ENCODE results near the gene ZNF837.

Gene ZNF837

DNA sequence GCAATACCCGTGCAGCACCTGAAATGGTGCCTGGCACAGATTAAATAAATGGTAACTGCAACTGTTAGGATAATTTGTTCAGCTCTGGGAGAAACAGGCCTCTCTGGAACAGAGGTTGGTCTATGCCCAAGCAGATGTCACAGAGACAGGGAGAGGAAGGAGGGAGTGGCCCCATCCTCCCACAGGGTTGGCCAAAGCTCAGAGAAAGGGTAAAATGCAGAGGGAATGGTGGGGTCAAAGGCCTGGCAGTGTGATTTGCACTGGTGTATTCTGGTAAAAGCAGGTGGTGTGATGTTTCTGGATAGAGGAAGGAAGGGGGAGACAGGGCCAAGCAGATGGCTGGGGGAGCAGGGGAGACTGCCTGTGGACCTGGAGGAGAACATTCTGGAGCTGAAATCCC lies 44.6 kb downstream of the ZNF837 start:
- TF ChIP-seq CSDC2 (CRISPR knock-in tag; IDR thresholded peaks at IDR 0.05) = no peak
- TF ChIP-seq, protein P1, sequence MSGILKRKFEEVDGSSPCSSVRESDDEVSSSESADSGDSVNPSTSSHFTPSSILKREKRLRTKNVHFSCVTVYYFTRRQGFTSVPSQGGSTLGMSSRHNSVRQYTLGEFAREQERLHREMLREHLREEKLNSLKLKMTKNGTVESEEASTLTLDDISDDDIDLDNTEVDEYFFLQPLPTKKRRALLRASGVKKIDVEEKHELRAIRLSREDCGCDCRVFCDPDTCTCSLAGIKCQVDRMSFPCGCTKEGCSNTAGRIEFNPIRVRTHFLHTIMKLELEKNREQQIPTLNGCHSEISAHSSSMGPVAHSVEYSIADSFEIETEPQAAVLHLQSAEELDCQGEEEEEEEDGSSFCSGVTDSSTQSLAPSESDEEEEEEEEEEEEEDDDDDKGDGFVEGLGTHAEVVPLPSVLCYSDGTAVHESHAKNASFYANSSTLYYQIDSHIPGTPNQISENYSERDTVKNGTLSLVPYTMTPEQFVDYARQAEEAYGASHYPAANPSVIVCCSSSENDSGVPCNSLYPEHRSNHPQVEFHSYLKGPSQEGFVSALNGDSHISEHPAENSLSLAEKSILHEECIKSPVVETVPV (CRISPR knock-in tag; IDR thresholded peaks at IDR 0.05) = no peak
- TF ChIP-seq ZNF70 (CRISPR knock-in tag; IDR thresholded peaks at IDR 0.05) = no peak
- ATAC-seq = no peak

DNA sequence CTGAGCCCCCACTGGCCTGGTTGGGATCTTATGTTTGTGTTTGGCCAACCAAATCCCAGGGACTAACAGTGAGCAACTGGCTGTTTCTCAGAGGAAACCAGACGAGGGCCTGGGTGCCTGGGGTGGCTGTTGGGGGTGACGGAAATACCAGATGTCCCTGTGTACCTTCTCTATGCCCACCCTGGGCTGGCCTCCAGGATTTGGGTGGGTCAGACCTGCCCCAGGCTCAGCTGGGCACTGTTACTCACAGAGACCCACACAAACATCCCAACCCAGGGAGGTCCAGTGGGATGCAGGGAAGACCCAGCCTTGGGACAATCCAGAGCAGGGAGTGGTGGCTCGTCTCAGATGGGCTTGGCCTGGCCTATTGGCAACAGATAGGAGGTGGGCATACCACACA lies 45.2 kb downstream of the ZNF837 start:
- ATAC-seq = no peak

DNA sequence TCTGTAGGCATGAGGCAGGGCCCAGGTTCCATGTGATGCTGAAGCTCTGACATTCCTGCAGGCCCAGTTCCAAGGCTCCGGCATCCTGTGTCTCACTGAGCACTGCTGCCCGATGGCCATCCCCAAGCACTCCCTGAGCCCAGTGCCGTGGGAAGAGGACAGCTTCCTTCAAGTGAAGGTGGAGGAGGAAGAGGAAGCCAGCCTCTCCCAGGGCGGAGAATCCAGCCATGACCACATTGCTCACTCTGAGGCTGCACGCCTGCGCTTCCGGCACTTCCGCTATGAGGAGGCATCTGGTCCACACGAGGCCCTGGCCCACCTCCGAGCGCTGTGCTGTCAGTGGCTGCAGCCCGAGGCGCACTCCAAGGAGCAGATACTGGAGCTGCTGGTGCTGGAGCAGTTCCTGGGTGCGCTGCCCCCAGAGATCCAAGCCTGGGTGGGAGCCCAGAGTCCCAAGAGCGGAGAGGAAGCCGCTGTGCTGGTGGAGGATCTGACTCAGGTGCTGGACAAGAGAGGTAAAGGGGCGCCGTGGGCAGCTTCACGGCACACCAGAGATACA lies 46.1 kb downstream of the ZNF837 start:
- no peak for ATAC-seq
- TF ChIP-seq ARNTL (CRISPR knock-in tag; IDR thresholded peaks at IDR 0.05; ENCODE audit: borderline replicate concordance, low read depth) (no peak), TOX (CRISPR knock-in tag; IDR thresholded peaks at IDR 0.05; ENCODE audit: borderline replicate concordance) (no peak), TCF4 (CRISPR knock-in tag; IDR thresholded peaks at IDR 0.05; ENCODE audit: borderline replicate concordance) (no peak), ZNF565 (CRISPR knock-in tag; conservative IDR thresholded peaks at IDR 0.05; ENCODE audit: low read depth) (no peak), ISL1 (CRISPR knock-in tag; IDR thresholded peaks at IDR 0.05) (no peak)
- TF ChIP-seq, protein P2, sequence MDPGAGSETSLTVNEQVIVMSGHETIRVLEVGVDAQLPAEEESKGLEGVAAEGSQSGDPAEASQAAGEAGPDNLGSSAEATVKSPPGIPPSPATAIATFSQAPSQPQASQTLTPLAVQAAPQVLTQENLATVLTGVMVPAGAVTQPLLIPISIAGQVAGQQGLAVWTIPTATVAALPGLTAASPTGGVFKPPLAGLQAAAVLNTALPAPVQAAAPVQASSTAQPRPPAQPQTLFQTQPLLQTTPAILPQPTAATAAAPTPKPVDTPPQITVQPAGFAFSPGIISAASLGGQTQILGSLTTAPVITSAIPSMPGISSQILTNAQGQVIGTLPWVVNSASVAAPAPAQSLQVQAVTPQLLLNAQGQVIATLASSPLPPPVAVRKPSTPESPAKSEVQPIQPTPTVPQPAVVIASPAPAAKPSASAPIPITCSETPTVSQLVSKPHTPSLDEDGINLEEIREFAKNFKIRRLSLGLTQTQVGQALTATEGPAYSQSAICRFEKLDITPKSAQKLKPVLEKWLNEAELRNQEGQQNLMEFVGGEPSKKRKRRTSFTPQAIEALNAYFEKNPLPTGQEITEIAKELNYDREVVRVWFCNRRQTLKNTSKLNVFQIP (CRISPR knock-in tag; IDR thresholded peaks at IDR 0.05; ENCODE audit: borderline replicate concordance, low read depth) = no peak
- TF ChIP-seq, protein P1 (CRISPR knock-in tag; IDR thresholded peaks at IDR 0.05) = no peak
- TF ChIP-seq, protein P3, sequence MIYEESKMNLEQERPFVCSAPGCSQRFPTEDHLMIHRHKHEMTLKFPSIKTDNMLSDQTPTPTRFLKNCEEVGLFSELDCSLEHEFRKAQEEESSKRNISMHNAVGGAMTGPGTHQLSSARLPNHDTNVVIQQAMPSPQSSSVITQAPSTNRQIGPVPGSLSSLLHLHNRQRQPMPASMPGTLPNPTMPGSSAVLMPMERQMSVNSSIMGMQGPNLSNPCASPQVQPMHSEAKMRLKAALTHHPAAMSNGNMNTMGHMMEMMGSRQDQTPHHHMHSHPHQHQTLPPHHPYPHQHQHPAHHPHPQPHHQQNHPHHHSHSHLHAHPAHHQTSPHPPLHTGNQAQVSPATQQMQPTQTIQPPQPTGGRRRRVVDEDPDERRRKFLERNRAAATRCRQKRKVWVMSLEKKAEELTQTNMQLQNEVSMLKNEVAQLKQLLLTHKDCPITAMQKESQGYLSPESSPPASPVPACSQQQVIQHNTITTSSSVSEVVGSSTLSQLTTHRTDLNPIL (CRISPR knock-in tag; IDR thresholded peaks at IDR 0.05; ENCODE audit: low read depth) = no peak
- TF ChIP-seq, protein P4, sequence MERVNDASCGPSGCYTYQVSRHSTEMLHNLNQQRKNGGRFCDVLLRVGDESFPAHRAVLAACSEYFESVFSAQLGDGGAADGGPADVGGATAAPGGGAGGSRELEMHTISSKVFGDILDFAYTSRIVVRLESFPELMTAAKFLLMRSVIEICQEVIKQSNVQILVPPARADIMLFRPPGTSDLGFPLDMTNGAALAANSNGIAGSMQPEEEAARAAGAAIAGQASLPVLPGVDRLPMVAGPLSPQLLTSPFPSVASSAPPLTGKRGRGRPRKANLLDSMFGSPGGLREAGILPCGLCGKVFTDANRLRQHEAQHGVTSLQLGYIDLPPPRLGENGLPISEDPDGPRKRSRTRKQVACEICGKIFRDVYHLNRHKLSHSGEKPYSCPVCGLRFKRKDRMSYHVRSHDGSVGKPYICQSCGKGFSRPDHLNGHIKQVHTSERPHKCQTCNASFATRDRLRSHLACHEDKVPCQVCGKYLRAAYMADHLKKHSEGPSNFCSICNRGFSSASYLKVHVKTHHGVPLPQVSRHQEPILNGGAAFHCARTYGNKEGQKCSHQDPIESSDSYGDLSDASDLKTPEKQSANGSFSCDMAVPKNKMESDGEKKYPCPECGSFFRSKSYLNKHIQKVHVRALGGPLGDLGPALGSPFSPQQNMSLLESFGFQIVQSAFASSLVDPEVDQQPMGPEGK (CRISPR knock-in tag; IDR thresholded peaks at IDR 0.05; ENCODE audit: borderline replicate concordance) = no peak

More for the DNA sequence above, 45.2 kb downstream of the ZNF837 start:
- TF ChIP-seq ISL1 (CRISPR knock-in tag; IDR thresholded peaks at IDR 0.05) (no peak), TCF4 (CRISPR knock-in tag; IDR thresholded peaks at IDR 0.05; ENCODE audit: borderline replicate concordance) (no peak), PPARA (CRISPR knock-in tag; IDR thresholded peaks at IDR 0.05; ENCODE audit: borderline replicate concordance) (no peak)
- TF ChIP-seq, protein P4 (CRISPR knock-in tag; IDR thresholded peaks at IDR 0.05; ENCODE audit: borderline replicate concordance) = no peak

DNA sequence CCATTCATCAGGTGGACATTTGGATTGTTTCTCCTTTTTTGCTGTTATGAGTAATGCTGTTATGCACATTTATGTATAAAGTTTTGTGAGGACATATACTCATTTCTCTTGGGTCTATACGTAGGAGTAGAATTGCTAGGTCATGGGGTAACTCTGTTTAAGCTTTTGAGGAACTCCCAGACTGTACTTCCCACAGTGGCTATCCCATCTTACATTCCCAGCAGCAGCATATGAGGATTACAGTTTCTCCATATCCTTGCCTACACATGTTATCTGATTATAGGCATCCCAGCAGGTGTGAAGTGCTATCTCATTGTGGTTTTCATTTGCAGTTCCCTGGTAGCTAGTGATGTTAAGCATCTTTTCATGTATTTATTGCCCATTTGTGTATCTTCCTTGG lies 48.1 kb downstream of the ZNF837 start:
- TF ChIP-seq SNAI2 (CRISPR knock-in tag; IDR thresholded peaks at IDR 0.05) = no peak
- TF ChIP-seq, protein P1 (CRISPR knock-in tag; IDR thresholded peaks at IDR 0.05) = no peak
- TF ChIP-seq BACH2 (CRISPR knock-in tag; IDR thresholded peaks at IDR 0.05; ENCODE audit: borderline replicate concordance) = no peak
- no peak for TF ChIP-seq TCF4 (CRISPR knock-in tag; IDR thresholded peaks at IDR 0.05; ENCODE audit: borderline replicate concordance)
- TF ChIP-seq ZNF565 (CRISPR knock-in tag; conservative IDR thresholded peaks at IDR 0.05; ENCODE audit: low read depth) = no peak
- no peak for TF ChIP-seq ZFP3 (CRISPR knock-in tag; IDR thresholded peaks at IDR 0.05)
- TF ChIP-seq, protein P2 (CRISPR knock-in tag; IDR thresholded peaks at IDR 0.05; ENCODE audit: borderline replicate concordance, low read depth) = no peak
- no peak for TF ChIP-seq RARB (CRISPR knock-in tag; IDR thresholded peaks at IDR 0.05)
- TF ChIP-seq ZFP30 (CRISPR knock-in tag; IDR thresholded peaks at IDR 0.05) = no peak
- TF ChIP-seq, protein P3 (CRISPR knock-in tag; IDR thresholded peaks at IDR 0.05; ENCODE audit: low read depth) = no peak
- TF ChIP-seq TOX (CRISPR knock-in tag; IDR thresholded peaks at IDR 0.05; ENCODE audit: borderline replicate concordance) = no peak
- TF ChIP-seq ARNTL (CRISPR knock-in tag; IDR thresholded peaks at IDR 0.05; ENCODE audit: borderline replicate concordance, low read depth) = no peak
- ATAC-seq = no peak
